K562 (cell line): ENCODE results near the gene CHCT1. TPM values are rescaled to one million over a fixed set of nuclear protein-coding genes. Genes with fewer than 3 reads are reported as not detected.
A peak's percentile ranks its signal among the peaks of the same experiment; 100 is the strongest.

Experiments
- ASH1L ChIP-seq: fragments of 450-650 bp; IDR thresholded peaks from 2 replicates; pipeline ENCODE4 v1.6.1; 2018; ENCODE audit warnings: borderline replicate concordance, mild to moderate bottlenecking, low read depth; ENCODE audit not compliant: partially characterized antibody
- CEBPB ChIP-seq: fragments of 450-650 bp; IDR thresholded peaks from 2 replicates; pipeline ENCODE4 v1.6.1; 2016; ENCODE audit warnings: missing genetic modification characterization, missing compliant biosample characterization
- ELF4 ChIP-seq: fragments of 450-650 bp; formaldehyde crosslinking; IDR thresholded peaks from 2 replicates; pipeline ENCODE4 v1.4.0; 2022; ENCODE audit warnings: missing genetic modification characterization
- ESRRB ChIP-seq: fragments of 250-450 bp; sonication (Bioruptor Pico); IDR thresholded peaks from 2 replicates; pipeline ENCODE4 v1.5.0; 2020; ENCODE audit warnings: mild to moderate bottlenecking, moderate library complexity, borderline replicate concordance
- FOXK2 ChIP-seq, 2 experiments: fragments of 450-650 bp; IDR thresholded peaks in 1 of 2; conservative IDR thresholded peaks in 1 of 2; 2 replicates each; pipeline ENCODE4 v1.6.1; 2016; ENCODE audit warnings: low read depth in 2 of 2, mild to moderate bottlenecking in 1 of 2
- GATA2 ChIP-seq: sonication (generic); formaldehyde crosslinking; IDR thresholded peaks from 2 replicates; pipeline ENCODE4 v1.4.0; 2020; ENCODE audit warnings: mild to moderate bottlenecking, missing genetic modification reagents
- GTF2A2 ChIP-seq: IDR thresholded peaks from 2 replicates; pipeline ENCODE4 v1.6.1; 2016; ENCODE audit warnings: mild to moderate bottlenecking, missing genetic modification characterization, missing compliant biosample characterization
- GTF3C2 ChIP-seq: IDR thresholded peaks from 3 replicates; pipeline ENCODE4 v1.6.1; 2011; ENCODE audit warnings: borderline replicate concordance, mild to moderate bottlenecking, moderate library complexity; ENCODE audit not compliant: insufficient read length; ENCODE audit errors: extremely low read depth
- PHB ChIP-seq: fragments of 250-450 bp; sonication (Bioruptor Pico); IDR thresholded peaks from 2 replicates; pipeline ENCODE4 v1.5.0; 2021
- POLR2H ChIP-seq: IDR thresholded peaks from 2 replicates; pipeline ENCODE4 v1.6.1; 2016; ENCODE audit warnings: missing genetic modification characterization, low read depth, mild to moderate bottlenecking, control low read depth, missing compliant biosample characterization, moderate library complexity
- PRDM10 ChIP-seq: fragments of 450-650 bp; IDR thresholded peaks from 2 replicates; pipeline ENCODE4 v1.6.1; 2018; ENCODE audit not compliant: partially characterized antibody
- SRSF9 ChIP-seq: fragments of 200-400 bp; formaldehyde crosslinking; IDR thresholded peaks from 2 replicates; pipeline ENCODE4 v1.6.1; 2017; ENCODE audit warnings: low read depth, low read length, borderline replicate concordance
- TAL1 ChIP-seq: fragments of 450-650 bp; IDR thresholded peaks from 2 replicates; pipeline ENCODE4 v1.6.1; 2016; ENCODE audit warnings: mild to moderate bottlenecking
- TCFL5 ChIP-seq: fragments of 250-450 bp; sonication (Bioruptor Pico); conservative IDR thresholded peaks from 2 replicates; pipeline ENCODE4 v1.6.1; 2021; ENCODE audit warnings: mild to moderate bottlenecking, moderate library complexity, matching md5 sums
- TGIF2 ChIP-seq: sonication (generic); formaldehyde crosslinking; IDR thresholded peaks from 2 replicates; pipeline ENCODE4 v1.8.1; 2022; ENCODE audit warnings: mild to moderate bottlenecking, missing genetic modification reagents, moderate library complexity
- TRIM24 ChIP-seq, 2 experiments: fragments of 450-650 bp; IDR thresholded peaks; 2 replicates each; pipeline ENCODE4 v1.6.1; 2016
- ZNF431 ChIP-seq: sonication (generic); formaldehyde crosslinking; IDR thresholded peaks from 2 replicates; pipeline ENCODE4 v1.8.0; 2022; ENCODE audit warnings: mild to moderate bottlenecking, missing genetic modification reagents
- ZSCAN32 ChIP-seq: fragments of 450-650 bp; formaldehyde crosslinking; IDR thresholded peaks from 2 replicates; pipeline ENCODE4 v1.4.0; 2020; ENCODE audit warnings: mild to moderate bottlenecking, moderate library complexity
- polyA plus RNA-seq, 8 experiments: library from polyadenylated mRNA; depleted of rRNA in 4 of 8; stranded (reverse) in 5 of 8; unstranded in 3 of 8; fragments of >200 nt; fragmentation: Nextera tagmentation in 2 of 8; fragmentation: Illumina TruSeq in 1 of 8; extraction: Ambion mirVana in 2 of 8; extraction: Trizol in 1 of 8; gene quantifications; 2 replicates each; pipeline versions ENCODE4 v1.2.1 to v1.2.3, GENCODE V29; 2011 to 2014; ENCODE audit warnings: inconsistent platforms in 1 of 8, missing spikeins in 1 of 8
- total RNA-seq, 7 experiments: library from RNA; depleted of rRNA in 6 of 7; stranded (reverse); fragments of >200 nt in 6 of 7; fragmentation: Illumina TruSeq in 2 of 7; extraction: Trizol in 2 of 7; gene quantifications; 2 replicates each; pipeline versions ENCODE4 v1.2.1 to v1.2.3, GENCODE V29; 2011 to 2021; ENCODE audit warnings: low replicate concordance in 1 of 7
- TF ChIP-seq, protein P1 (sequence below): fragments of 250-450 bp; sonication (Bioruptor Pico); IDR thresholded peaks from 2 replicates; pipeline ENCODE4 v1.8.0; 2021; ENCODE audit warnings: mild to moderate bottlenecking, moderate library complexity

Gene CHCT1
- total and polyA plus RNA-seq, 9 of the 15 experiments (the other 6 are each of a cell fraction or from before 2014, with no cell fraction given), result not detected

DNA sequence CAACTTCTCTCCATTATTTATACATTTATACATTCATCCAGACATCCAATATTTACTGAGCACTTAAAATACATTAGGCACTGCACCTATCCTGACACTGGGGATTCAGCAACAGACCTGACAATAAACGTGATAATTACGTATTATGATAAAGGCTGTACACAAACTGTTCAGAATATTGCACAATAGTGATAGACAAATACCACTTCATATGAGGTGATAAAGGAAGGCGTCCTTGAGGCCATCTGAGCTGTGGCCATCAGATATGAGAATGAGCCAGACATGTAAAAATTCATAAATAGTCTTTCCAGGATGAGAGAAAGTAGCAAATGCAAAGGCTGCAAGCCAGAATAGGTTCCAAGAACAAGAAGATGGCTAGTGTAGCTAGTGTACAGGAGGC is 38.9 kb upstream of the CHCT1 start (continued):
- TF ChIP-seq GTF3C2 (no peak), GATA2 (CRISPR knock-in tag) (no peak), TRIM24 (IDR thresholded peaks at IDR 0.05) (no peak), ASH1L (no peak), ZNF431 (CRISPR knock-in tag) (no peak), ELF4 (CRISPR knock-in tag) (no peak), TAL1 (no peak), FOXK2 (conservative IDR thresholded peaks at IDR 0.05 in 1 of 2, IDR thresholded peaks at IDR 0.05 in 1 of 2; ENCODE audit: low read depth in 2 of 2) (no peak), TGIF2 (CRISPR knock-in tag) (no peak), PHB (CRISPR knock-in tag) (no peak), POLR2H (tag) (no peak), SRSF9 (no peak), TCFL5 (CRISPR knock-in tag) (no peak), ESRRB (no peak), GTF2A2 (tag) (no peak), ZSCAN32 (CRISPR knock-in tag) (no peak), CEBPB (tag) (peak; percentile 98), PRDM10 (no peak)
- TF ChIP-seq, protein P1, sequence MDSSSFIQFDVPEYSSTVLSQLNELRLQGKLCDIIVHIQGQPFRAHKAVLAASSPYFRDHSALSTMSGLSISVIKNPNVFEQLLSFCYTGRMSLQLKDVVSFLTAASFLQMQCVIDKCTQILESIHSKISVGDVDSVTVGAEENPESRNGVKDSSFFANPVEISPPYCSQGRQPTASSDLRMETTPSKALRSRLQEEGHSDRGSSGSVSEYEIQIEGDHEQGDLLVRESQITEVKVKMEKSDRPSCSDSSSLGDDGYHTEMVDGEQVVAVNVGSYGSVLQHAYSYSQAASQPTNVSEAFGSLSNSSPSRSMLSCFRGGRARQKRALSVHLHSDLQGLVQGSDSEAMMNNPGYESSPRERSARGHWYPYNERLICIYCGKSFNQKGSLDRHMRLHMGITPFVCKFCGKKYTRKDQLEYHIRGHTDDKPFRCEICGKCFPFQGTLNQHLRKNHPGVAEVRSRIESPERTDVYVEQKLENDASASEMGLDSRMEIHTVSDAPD (CRISPR knock-in tag), result no peak
